ENCODE measurements around the gene CFAP20DC. TPM values are rescaled to one million over a fixed set of nuclear protein-coding genes. Genes with fewer than 3 reads are reported as not detected.
A peak's percentile ranks its signal among the peaks of the same experiment; 100 is the strongest.

Gene CFAP20DC
- total RNA-seq, 2 experiments from 2014 or later, result 1.0 to 1.4 TPM

- peaks cover 11% of the 10 kb centered on the region for H3K27me3 Mint-ChIP-seq
- DNase-seq (no peak), ATAC-seq (no peak)
- H3K27ac Mint-ChIP-seq, result no peak overlapping the region
- no peaks in the 10 kb centered on the region for H3K36me3 Mint-ChIP-seq
- H3K9me3 Mint-ChIP-seq (ENCODE audit: low read depth), result no peaks in the 10 kb centered on the region
- no peak overlapping the region for H3K4me3 Mint-ChIP-seq
- peaks cover 4% of the 10 kb centered on the region for H3K4me1 Mint-ChIP-seq
- CTCF ChIA-PET, result no interaction called here
Observed at GRCh38 chr3:59001675-59002074, 48.1 kb downstream of the CFAP20DC start.

GRCh38 chr3:58999774-59000160 is 50.1 kb downstream of the CFAP20DC start:
- no peak for DNase-seq
- CTCF ChIA-PET, result interaction anchor here (2.9 kb wide), 1 partner anchor 53 kb away, joined by 11 read pairs; no protein-coding TSS in a partner anchor
- ATAC-seq, result no peak
- Mint-ChIP-seq H3K36me3 (no peaks in the 10 kb centered on the region), H3K4me3 (no peak overlapping the region), H3K27me3 (peaks cover 11% of the 10 kb centered on the region), H3K9me3 (ENCODE audit: low read depth) (no peaks in the 10 kb centered on the region), H3K4me1 (peaks cover 4% of the 10 kb centered on the region), H3K27ac (no peak overlapping the region)

- Mint-ChIP-seq H3K27ac (no peak overlapping the region), H3K4me1 (peaks cover 4% of the 10 kb centered on the region), H3K36me3 (no peaks in the 10 kb centered on the region), H3K27me3 (peaks cover 11% of the 10 kb centered on the region), H3K4me3 (no peak overlapping the region), H3K9me3 (ENCODE audit: low read depth) (no peaks in the 10 kb centered on the region)
- DNase-seq (no peak), ATAC-seq (no peak)
- CTCF ChIA-PET, result interaction anchor here (2.9 kb wide), 1 partner anchor 54 kb away, joined by 11 read pairs; no protein-coding TSS in a partner anchor
Observed at GRCh38 chr3:58999134-58999773, 50.6 kb downstream of the CFAP20DC start.

- H3K27me3 Mint-ChIP-seq, result peaks cover 11% of the 10 kb centered on the region
- peaks cover 4% of the 10 kb centered on the region for H3K4me1 Mint-ChIP-seq
- no peak overlapping the region for H3K4me3 Mint-ChIP-seq
- CTCF ChIA-PET, result interaction anchor here (2.9 kb wide), 1 partner anchor 55 kb away, joined by 11 read pairs; no protein-coding TSS in a partner anchor
- DNase-seq (peak; percentile 48), ATAC-seq (peak; percentile 83)
- no peak overlapping the region for H3K27ac Mint-ChIP-seq
- no peaks in the 10 kb centered on the region for H3K9me3 Mint-ChIP-seq (ENCODE audit: low read depth)
- H3K36me3 Mint-ChIP-seq, result no peaks in the 10 kb centered on the region
Observed at GRCh38 chr3:58998476-58999117, 51.2 kb downstream of the CFAP20DC start.

GRCh38 chr3:58996730-58997129 is 53.1 kb downstream of the CFAP20DC start:
- no peak overlapping the region for H3K4me3 Mint-ChIP-seq
- no peaks in the 10 kb centered on the region for H3K36me3 Mint-ChIP-seq
- no peak for DNase-seq
- CTCF ChIA-PET, result interaction anchor here (1.1 to 2.9 kb wide), 3 partner anchors 10 to 56 kb away, joined by 3 to 11 read pairs (median 3); no protein-coding TSS in a partner anchor
- peaks cover 5% of the 10 kb centered on the region for H3K27me3 Mint-ChIP-seq
- peaks cover 4% of the 10 kb centered on the region for H3K4me1 Mint-ChIP-seq
- no peaks in the 10 kb centered on the region for H3K9me3 Mint-ChIP-seq (ENCODE audit: low read depth)
- H3K27ac Mint-ChIP-seq, result no peak overlapping the region
- ATAC-seq, result no peak

GRCh38 chr3:58994746-58995330 is 55.0 kb downstream of the CFAP20DC start:
- Mint-ChIP-seq H3K4me1 (peaks cover 4% of the 10 kb centered on the region), H3K36me3 (no peaks in the 10 kb centered on the region)
- CTCF ChIA-PET, result interaction anchor here (0.8 to 1.4 kb wide), 3 partner anchors 10 to 58 kb away, joined by 3 to 7 read pairs (median 4); no protein-coding TSS in a partner anchor

GRCh38 chr3:58993547-58993946 is 56.3 kb downstream of the CFAP20DC start:
- Mint-ChIP-seq H3K36me3 (no peaks in the 10 kb centered on the region), H3K27me3 (peaks cover 11% of the 10 kb centered on the region), H3K4me1 (peaks cover 3% of the 10 kb centered on the region), H3K9me3 (ENCODE audit: low read depth) (no peaks in the 10 kb centered on the region), H3K27ac (no peak overlapping the region), H3K4me3 (no peak overlapping the region)
- no peak for ATAC-seq
- no peak for DNase-seq
- CTCF ChIA-PET, result interaction anchor here (1.1 kb wide), 1 partner anchor 59 kb away, joined by 3 read pairs; no protein-coding TSS in a partner anchor

More at GRCh38 chr3:58994746-58995330, 55.0 kb downstream of the CFAP20DC start:
- H3K4me3 Mint-ChIP-seq, result no peak overlapping the region
- H3K27me3 Mint-ChIP-seq, result peaks cover 10% of the 10 kb centered on the region
- ATAC-seq (peak; percentile 58), DNase-seq (peak; percentile 44)
- no peaks in the 10 kb centered on the region for H3K9me3 Mint-ChIP-seq (ENCODE audit: low read depth)
- no peak overlapping the region for H3K27ac Mint-ChIP-seq

- CTCF ChIA-PET, result no interaction called here
- H3K9me3 Mint-ChIP-seq (ENCODE audit: low read depth), result no peaks in the 10 kb centered on the region
- H3K36me3 Mint-ChIP-seq, result no peaks in the 10 kb centered on the region
- no peak overlapping the region for H3K27ac Mint-ChIP-seq
- no peak overlapping the region for H3K4me3 Mint-ChIP-seq
- no peak for DNase-seq
- peaks cover 14% of the 10 kb centered on the region for H3K27me3 Mint-ChIP-seq
- ATAC-seq, result no peak
- no peaks in the 10 kb centered on the region for H3K4me1 Mint-ChIP-seq
Observed at GRCh38 chr3:58991623-58992022, 58.2 kb downstream of the CFAP20DC start.

GRCh38 chr3:58991026-58991425 is 58.8 kb downstream of the CFAP20DC start:
- H3K9me3 Mint-ChIP-seq (ENCODE audit: low read depth), result no peaks in the 10 kb centered on the region
- peaks cover 14% of the 10 kb centered on the region for H3K27me3 Mint-ChIP-seq
- no peak overlapping the region for H3K27ac Mint-ChIP-seq
- H3K4me3 Mint-ChIP-seq, result no peak overlapping the region
- H3K36me3 Mint-ChIP-seq, result no peaks in the 10 kb centered on the region
- H3K4me1 Mint-ChIP-seq, result no peaks in the 10 kb centered on the region
- DNase-seq (no peak), ATAC-seq (no peak)
- CTCF ChIA-PET, result no interaction called here

- no peaks in the 10 kb centered on the region for H3K9me3 Mint-ChIP-seq (ENCODE audit: low read depth)
- DNase-seq, result no peak
- no peaks in the 10 kb centered on the region for H3K4me1 Mint-ChIP-seq
- H3K36me3 Mint-ChIP-seq, result no peaks in the 10 kb centered on the region
- CTCF ChIA-PET, result no interaction called here
- no peak for ATAC-seq
- H3K27ac Mint-ChIP-seq, result no peak overlapping the region
- H3K27me3 Mint-ChIP-seq, result peaks cover 14% of the 10 kb centered on the region
- H3K4me3 Mint-ChIP-seq, result no peak overlapping the region
Observed at GRCh38 chr3:58989955-58990354, 59.9 kb downstream of the CFAP20DC start.

- peaks cover 14% of the 10 kb centered on the region for H3K27me3 Mint-ChIP-seq
- H3K4me3 Mint-ChIP-seq, result no peak overlapping the region
- ATAC-seq (no peak), DNase-seq (no peak)
- CTCF ChIA-PET, result no interaction called here
- no peaks in the 10 kb centered on the region for H3K9me3 Mint-ChIP-seq (ENCODE audit: low read depth)
- H3K27ac Mint-ChIP-seq, result no peak overlapping the region
- no peaks in the 10 kb centered on the region for H3K36me3 Mint-ChIP-seq
- H3K4me1 Mint-ChIP-seq, result no peaks in the 10 kb centered on the region
Observed at GRCh38 chr3:58989163-58989562, 60.7 kb downstream of the CFAP20DC start.

GRCh38 chr3:58988041-58988440 is 61.8 kb downstream of the CFAP20DC start:
- Mint-ChIP-seq H3K27me3 (peaks cover 14% of the 10 kb centered on the region), H3K36me3 (no peaks in the 10 kb centered on the region), H3K4me1 (no peaks in the 10 kb centered on the region), H3K4me3 (no peak overlapping the region), H3K9me3 (ENCODE audit: low read depth) (no peaks in the 10 kb centered on the region), H3K27ac (no peak overlapping the region)
- ATAC-seq (no peak), DNase-seq (no peak)
- CTCF ChIA-PET, result no interaction called here

GRCh38 chr3:58986654-58987053 is 63.2 kb downstream of the CFAP20DC start:
- Mint-ChIP-seq H3K4me1 (no peaks in the 10 kb centered on the region), H3K9me3 (ENCODE audit: low read depth) (no peaks in the 10 kb centered on the region), H3K36me3 (no peaks in the 10 kb centered on the region), H3K27me3 (peaks cover 14% of the 10 kb centered on the region), H3K4me3 (no peak overlapping the region), H3K27ac (no peak overlapping the region)
- ATAC-seq (no peak), DNase-seq (no peak)
- CTCF ChIA-PET, result interaction anchor here (1.0 to 1.3 kb wide), 2 partner anchors 10 to 66 kb away, joined by 3 to 4 read pairs; no protein-coding TSS in a partner anchor
